DMS53 treated with DMSO at 0.1 percent for 48 hours (cell line): ENCODE results near the gene C22orf39.

Experiments used
- DNase-seq: peaks from one replicate; lab custom pipeline; 2025; ENCODE audit not compliant: unreplicated experiment; lab: John Stamatoyannopoulos, UW

Gene C22orf39, protein sequence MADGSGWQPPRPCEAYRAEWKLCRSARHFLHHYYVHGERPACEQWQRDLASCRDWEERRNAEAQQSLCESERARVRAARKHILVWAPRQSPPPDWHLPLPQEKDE

GRCh38 chr22:19447330-19448075, at the start of gene C22orf39:
TSS of gene C22orf39 (minus strand) at chr22:19447711. CDS start at chr22:19447688, 23 bp downstream.
- peak; percentile 47 for DNase-seq

- DNase-seq: no peak
Measured at GRCh38 chr22:19497245-19497644, 49.7 kb upstream of the C22orf39 start.

- DNase-seq: no peak
Measured at GRCh38 chr22:19496324-19496630, 48.8 kb upstream of the C22orf39 start.

- no peak for DNase-seq
Measured at GRCh38 chr22:19495562-19496323, 48.2 kb upstream of the C22orf39 start.

- no peak for DNase-seq
Measured at GRCh38 chr22:19494676-19495173, 47.2 kb upstream of the C22orf39 start.

DNA sequence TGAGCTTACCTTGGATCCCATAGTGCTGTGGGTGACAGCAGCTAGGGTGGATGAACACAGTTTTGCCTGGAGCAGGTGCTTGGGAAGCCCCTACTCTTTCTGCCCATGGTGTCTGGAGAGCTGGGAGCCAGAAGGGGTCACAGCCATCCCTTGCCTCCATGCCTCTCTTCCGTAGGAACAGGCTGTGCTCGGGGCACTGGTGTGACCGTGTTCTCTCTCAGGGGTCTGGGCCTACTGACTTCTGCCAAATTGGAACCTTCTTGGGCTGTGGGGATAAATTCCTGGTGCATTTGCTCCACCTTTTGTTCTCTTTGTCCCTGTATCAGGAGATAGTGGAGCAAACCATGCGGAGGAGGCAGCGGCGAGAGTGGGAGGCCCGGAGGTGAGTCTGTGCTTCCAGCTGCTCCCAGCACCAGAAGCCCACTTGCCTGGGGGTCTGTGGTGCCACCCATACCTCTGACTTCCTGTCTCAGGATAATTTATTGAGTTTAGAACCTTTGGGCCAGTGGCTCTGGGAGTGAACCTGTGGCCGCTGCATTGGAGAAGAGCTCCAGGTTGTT, 46.6 kb upstream of the C22orf39 start:
- DNase-seq: no peak

DNA sequence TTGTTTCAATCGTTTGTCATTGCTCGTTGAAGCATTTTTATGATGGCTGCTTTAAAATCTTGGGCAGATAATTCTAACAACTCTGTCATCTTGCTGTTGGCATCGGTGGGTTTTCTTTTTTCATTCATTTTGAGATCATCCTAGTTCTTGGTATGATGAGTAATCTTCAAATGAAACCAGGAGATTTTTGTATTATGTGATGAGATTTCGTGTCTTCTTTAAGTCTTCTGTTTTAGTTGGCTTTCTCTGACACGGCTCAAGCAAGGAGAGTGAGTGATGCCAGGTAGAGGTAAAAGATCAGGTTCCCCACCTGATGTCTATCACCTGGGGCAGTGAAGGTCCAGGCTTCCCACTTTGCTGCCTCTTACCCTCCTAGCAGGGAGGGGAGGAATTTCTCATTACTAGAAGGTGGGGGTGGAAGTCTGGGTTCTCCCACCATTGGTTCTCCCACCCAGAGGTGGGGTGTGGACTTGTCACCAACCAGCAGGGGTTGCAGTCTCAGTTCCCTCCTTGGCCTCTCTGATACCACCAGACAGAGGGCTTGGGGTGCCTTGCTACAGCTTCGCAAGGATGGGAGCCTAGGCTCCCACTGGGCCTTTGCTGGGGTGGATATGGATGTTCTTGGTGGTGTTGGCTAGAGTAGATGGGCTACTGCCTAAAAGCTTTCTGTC, 45.1 kb upstream of the C22orf39 start:
- no peak for DNase-seq

DNA sequence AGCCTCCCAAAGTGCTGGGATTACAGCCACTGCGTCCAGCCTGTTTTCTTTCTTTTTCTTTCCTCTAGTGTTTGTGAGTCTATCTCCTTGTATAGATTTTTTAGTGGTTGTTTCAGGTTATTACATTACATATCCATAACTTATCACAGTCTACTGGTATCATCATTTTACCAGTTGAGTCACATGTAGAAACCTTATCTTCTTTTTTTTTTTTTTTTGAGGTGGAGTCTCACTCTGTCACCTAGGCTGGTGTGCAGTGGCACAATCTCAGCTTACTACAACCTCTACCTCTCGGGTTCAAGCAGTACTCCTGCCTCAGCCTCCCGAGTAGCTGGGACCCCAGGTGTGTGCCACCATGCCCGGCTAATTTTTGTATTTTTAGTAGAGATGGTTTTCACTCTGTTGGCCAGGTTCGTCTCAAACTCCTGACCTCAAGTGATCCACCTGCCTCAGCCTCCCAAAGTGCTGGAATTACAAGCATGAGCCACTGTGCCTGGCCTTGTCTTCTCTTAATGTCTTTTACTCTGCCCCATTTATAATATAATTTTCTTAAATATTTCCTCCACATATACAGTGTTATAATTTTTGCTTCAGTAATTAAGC, 43.2 kb upstream of the C22orf39 start:
- DNase-seq: no peak

DNA sequence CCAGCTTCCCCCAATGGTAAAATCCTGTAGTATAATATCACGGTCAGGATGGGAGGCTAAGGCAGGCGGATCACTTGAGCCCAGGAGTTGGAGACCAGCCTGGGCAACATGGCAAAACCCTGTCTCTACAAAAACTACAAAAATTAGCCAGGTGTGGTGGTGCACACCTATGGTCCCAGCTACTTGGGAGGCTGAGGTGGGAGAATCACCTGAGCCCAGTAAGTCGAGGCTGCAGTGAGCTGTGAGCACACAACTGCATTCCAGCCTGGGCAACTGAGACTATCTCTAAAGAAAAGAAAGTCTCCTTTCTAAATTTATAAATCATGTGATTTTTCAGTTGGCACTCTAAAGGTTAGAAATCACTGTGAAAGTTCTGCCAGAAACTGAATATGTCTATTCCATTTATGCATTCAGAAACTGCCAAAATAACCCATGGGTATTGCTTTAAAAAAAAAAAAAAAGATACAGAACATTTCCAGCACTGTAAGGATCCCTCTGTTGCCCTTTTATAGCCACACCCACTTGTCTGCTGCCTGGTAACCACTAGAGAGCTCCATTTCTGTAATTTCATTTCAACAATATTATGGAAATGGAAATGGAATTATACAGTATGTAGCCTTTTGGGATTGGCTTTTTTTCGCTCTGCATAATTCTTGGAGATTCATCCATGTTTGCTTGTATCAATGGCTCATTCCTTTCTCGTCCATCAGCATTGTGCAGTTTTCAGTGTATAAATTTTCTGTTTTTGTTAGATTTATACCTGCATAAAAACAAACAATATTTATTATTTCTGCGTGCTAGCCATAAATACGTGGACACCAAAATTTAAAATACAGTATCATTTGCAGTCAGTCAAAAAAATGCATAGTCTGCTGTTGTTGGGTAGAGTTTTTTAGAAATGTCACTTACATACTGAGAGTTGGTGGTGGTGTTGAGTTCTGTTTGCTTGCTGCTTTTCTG, 41.7 kb upstream of the C22orf39 start:
- no peak for DNase-seq

DNA sequence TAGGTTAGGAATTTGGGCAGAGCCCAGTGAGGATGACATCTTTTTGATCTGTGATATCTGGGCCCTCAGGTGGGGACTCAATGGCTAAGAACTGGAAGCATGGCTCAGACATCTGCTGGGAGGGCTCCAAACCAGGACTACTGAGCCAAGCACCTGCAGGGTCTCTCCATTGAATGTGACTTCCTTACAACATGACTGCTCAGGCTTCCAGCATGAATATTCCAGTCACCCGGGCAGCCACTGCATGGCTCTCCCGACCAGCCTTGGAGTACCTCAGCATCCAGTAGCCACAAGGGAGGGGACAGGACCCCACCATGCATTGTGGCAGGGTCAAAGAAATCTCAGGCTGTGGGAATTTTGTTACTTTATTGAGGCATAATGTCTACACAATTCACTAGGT, 40.8 kb upstream of the C22orf39 start:
- DNase-seq: no peak

- DNase-seq: no peak
Measured at GRCh38 chr22:19483481-19484244, 36.2 kb upstream of the C22orf39 start.

DNA sequence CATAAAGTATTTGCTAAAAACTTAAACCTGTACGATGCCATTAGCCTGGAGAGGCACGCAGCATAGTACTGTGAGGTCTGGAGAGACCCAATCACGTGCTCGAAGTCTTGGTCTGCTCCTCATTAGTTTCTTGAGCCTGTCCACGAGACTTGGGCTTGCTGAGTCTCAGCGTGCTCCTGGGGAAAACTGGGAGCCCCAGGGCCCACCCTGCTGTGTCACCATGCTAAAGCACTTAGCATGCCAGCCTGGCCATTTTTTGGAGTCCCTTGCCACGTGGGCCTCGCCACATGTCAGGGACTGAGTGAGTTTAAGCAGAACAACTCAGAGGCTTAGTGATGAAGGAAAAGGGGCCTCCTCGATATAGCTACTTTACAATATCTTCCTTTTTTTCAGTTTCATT, 34.8 kb upstream of the C22orf39 start:
- DNase-seq: no peak

DNA sequence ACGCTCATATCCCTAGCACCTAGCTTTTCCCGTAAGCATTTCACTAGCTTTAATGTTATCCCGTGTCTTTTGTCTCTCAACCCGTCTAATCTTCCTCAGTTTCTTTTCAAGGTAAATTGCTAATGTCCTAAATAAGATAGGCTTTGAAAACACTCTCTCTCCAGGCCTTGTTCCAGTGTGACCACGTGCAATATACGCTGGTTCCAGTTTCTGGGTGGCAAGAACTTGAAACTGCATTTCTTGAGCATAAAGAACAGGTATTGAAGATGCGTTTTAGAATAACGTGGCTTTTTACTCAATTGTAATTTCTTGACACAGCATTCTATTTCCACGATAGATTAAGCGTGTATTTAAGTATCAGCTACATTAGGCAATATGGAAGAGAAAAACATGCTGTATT, 33.3 kb upstream of the C22orf39 start:
- DNase-seq: no peak

DNA sequence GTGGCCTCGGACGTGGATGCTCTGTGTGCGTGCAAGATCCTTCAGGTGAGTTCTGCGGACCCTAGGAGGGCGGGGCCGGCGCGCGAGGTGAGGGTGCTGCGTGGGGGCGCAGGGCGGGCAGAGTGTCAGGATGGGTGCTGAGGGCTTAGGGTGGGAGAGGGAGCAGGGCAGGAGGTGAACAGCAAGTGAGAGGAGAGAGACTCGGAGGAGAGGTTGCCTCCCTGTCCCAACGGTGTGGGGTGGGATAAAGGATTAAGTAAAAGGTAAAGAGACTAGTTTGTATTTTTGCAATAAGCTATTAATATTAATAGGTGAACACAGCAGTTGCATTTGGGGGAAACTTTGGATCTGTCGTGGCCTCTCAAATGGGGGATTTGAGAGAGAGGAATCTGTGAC, 32.7 kb upstream of the C22orf39 start:
- no peak for DNase-seq

GRCh38 chr22:19479355-19480172, 32.1 kb upstream of the C22orf39 start, which contains the start of gene CDC45:
TSS of gene CDC45 (plus strand) at chr22:19479920. CDS start at chr22:19479969, 49 bp downstream.
- DNase-seq: peak; percentile 80

DNA sequence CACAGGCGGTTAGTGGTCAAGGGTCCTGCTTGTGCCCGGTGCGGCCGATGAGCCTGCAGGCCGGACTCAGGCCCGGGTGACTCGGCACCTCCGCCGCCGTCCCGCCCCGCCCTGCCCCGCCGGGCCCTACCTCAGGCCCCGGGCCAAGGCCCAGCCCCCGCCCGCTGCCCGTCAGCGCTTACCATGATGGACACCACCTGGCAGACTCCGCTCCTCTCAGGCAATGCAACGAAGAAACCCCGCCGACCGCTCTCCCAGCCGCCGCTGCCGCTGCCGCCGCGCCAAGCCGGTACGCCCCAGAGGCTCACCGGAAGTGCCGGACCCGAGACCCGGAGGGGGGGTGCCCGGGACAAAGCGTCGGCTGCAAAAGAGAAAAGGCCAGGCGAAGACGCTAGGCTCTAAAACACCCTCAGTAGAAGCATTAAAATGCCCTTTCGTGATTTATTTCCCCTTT, 31.4 kb upstream of the C22orf39 start, which contains the start of gene UFD1:
TSS of gene UFD1 (minus strand) at position 293 of the 454 bp plus-strand sequence. CDS start at position 185, 108 bp downstream.
- DNase-seq: no peak

DNA sequence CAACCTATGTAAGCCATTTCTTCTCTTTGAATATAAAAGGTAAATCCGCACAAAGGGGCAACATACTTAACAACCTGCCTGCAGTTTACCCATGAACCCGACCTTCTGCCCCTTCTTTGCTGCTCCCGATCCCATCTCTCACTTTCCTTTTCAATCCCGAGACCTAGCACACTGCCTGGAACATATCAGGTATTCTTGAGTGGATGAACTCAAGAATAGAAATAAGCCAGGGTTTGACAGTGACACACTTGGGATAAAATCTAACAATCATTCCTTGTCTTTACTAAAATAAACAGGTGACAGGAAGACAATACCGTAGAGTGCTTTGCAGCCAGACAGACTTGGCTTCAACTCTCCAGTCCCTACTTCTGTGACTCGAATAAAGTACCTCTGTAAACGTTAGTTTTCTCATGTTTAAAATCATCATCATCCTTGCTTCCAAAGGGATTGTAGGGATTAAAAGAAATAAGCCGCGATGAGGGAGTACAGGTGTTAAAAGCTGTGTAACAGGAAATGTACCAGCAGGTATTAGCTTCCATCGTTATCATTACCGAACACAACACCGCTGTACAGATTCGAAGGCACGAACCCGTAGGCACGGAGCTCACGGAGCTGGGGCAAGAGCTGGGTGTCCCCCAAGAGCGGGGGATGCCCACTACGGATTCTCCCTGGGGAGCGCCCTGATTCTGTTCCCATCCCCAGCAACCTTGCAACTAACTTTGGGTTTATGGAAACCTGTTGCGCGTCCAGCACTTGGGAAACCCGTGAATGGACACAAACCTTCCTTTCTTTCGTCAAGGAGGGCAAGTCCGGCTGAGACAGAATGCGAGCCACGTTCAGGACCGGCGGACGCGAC, 30.8 kb upstream of the C22orf39 start:
- no peak for DNase-seq
